HG03280 (cell line): ENCODE data around the gene NRCAM.

Experiments used
- ATAC-seq: cut with Tn5 transposase; IDR thresholded peaks from one replicate; pipeline ENCODE4 v1.9.1; 2021; ENCODE audit warnings: mild to moderate bottlenecking, moderate library complexity; ENCODE audit not compliant: unreplicated experiment

Gene NRCAM

GRCh38 chr7:108103558-108104298, 352.5 kb downstream of the NRCAM start:
- no peak for ATAC-seq

GRCh38 chr7:108102671-108103312, 353.4 kb downstream of the NRCAM start:
- no peak for ATAC-seq

DNA sequence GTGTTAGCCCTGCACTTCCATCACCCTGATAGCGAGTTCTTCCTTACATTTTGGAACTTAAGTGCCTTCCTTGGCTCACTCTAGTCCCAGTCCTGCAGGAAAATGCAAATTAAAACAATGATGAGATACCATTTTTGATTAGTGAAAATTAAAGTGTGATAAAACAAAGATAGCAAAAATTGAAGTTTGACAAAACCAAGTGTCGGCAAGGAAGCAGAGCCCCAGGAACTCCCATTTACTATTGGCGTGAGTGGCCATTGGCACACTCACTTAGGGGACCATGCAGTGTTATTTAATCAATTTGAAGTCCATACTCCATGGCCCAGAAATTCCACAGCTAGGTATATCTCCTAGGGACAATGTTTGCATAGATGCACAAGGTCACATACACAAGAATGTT, 354.5 kb downstream of the NRCAM start:
- no peak for ATAC-seq

GRCh38 chr7:108099713-108100112, 356.5 kb downstream of the NRCAM start:
- no peak for ATAC-seq

DNA sequence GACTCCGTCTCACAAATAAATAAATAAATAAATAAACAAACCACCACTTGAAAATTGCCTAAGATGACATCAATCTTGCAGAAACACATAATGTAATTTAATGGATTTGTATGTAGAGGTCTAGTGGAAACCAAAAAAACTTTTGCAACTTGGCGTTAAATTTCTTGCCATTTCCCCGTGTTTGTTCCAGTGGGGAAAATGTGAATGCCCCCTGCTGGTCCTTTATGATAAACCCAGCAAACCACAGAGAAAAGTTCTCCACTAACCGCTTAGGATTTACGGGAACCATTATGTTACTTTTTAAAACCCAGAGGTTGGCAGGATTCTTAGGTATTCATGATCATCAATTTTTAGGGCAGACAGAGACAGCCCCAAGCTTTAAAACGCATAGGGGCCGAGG, 358.5 kb downstream of the NRCAM start:
- no peak for ATAC-seq
